Activated CD4-positive, alpha-beta T cell treated with anti-CD3 and anti-CD28 coated beads, Interleukin-2, amount 50 U/mL, for 1 hour (primary cell): Measurements from ENCODE around the gene PBXIP1.
"Not testable (repeated sequence)": the region's sequence is repeated elsewhere in the genome, so short reads cannot be mapped to it uniquely, and the experiment has no call there.

Experiments used
- DNase-seq: peaks from one replicate; pipeline ENCODE4 v3.0.0-alpha.2; 2020

PBXIP1 gene

DNA sequence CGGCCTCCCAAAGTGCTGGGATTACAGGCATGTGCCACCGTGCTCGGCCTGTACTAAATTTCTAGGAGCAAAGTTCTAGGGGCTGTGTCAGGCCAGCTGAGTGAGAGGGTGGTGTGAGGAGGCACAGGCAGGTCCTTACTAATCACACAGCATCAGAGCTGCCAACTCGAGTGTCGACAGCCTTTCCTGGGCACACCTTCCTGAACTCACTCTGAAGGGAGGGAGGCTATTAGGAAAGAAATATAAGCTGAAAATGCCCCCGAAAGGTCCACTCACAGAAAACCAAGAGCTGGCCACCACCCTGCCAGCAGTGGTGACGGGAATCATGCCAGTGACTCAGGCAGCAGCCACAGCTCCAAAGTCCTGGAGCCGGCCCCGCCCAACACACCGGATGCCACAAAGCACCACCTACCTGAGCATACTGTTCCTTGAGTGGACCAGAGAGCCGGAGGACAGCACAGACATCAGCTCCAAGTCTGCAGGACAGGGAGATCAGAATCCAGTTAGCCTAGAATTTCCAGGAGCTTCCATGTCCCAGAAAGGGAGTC, 23.9 kb downstream of the PBXIP1 start:
- DNase-seq: no peak

DNA sequence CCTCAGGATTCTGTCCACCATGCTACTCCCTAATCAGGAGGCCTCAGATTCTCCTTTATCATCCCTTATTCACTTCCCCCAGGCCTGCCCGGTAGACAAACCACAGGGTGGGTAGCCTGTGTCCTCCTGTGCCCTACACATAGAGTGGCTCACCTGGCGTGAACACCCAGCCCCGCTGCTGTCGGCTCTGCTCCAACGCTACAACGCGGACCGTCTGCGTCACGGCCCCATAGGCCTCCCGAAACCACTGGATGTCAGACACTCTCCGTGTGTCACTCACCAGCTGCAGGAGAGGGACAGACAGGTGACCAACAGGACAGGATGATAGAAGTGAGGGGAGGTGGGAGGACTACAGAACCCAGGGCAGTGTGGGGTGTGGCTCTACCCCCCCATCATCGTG, 29.7 kb downstream of the PBXIP1 start:
- no peak for DNase-seq

DNA sequence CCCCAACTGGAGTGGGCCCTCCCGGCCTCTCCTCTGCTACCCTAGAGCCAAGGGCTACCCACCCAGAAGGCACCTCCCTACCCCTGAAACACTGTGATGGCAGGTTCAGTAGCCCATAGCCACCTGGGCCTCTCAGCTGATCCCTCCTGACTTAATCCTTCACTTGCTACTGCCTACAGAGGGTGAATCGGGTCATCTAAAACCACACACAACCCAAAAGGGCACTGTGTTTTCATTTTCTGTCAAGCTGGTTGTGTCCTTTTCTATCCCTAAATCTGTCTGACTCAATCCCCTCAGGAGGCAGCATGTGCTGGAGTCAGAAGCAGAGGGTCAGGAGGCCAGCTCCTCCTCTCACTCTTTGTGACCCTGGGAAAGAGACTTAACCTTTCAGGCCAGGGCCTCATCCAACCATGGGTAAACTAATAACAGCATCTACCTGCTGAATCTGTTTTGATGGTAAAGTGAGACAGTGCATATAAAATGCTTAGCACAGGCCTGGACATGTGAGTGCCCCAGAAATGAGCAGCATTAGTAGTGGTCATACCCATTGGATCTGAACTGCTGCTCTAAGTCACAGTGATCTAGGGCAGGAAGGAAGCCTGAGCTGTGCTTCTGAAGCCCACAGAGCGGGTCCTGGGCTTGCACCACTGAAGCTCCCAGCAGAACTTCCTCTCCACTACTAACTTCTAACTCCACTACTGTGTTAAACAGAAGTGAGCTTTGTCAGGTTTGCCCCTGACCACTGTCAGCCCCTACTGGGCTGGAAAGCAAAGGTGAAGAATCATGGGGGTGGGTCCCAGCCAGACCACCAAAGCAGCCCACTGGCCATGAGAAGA, 30.3 kb downstream of the PBXIP1 start:
- DNase-seq: no peak

DNA sequence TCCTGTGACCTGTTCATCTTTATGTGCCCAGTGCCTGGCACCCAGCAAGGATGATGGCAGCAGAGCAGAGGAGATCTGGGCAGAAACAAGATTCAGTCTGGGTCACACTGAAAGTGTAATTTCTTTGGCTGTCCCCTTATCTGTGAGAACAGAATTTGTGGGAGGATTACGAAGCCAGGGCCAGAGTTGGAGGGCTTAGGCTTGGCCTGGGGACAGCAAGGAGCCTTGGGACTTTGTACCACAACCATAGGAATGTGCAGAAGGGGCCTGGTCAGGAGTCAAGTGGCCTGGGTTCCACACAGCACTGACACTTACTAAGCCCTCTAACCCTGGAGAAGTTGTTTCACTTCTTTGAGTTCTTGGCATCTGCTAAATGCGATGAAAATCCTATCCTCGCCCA, 32.2 kb downstream of the PBXIP1 start:
- no peak for DNase-seq

DNA sequence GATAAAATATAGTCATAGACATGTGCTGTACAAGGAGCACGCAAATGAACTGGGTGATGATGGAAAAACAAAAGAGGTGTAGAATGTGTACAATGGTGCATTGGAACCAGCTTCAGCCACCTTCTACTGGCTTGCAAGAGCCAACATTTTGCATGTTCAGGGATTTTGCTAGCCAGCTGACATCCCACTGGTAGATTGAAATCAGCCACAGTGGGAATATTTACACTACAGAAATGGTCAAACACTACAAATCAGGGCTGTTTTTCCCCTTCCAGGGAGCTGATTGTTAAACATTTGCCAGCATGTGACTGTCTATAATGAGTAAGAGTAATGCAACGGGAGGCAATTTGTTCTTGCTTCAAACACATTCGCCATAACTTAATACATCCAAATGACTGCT, 42.6 kb downstream of the PBXIP1 start:
- DNase-seq: no peak

DNA sequence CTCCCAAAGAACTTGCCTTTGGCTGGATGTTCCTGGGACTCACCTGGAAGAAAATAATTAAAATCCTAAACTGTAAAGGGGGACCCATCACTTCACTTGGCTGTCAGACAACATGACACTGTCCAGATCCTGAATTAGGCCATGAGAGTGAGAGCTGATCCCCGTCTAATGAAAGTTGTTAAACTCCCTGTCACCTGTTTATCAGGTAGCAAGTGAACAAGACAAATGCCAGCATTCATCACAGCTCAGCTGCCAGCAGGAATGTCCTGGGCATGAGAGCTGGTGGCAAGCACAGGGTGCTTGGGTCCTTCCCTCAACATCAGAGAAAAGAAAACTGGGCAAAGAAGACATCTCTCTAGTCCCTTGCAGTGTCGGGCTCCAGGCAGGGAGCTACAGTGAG, 43.1 kb downstream of the PBXIP1 start:
- DNase-seq: no peak

DNA sequence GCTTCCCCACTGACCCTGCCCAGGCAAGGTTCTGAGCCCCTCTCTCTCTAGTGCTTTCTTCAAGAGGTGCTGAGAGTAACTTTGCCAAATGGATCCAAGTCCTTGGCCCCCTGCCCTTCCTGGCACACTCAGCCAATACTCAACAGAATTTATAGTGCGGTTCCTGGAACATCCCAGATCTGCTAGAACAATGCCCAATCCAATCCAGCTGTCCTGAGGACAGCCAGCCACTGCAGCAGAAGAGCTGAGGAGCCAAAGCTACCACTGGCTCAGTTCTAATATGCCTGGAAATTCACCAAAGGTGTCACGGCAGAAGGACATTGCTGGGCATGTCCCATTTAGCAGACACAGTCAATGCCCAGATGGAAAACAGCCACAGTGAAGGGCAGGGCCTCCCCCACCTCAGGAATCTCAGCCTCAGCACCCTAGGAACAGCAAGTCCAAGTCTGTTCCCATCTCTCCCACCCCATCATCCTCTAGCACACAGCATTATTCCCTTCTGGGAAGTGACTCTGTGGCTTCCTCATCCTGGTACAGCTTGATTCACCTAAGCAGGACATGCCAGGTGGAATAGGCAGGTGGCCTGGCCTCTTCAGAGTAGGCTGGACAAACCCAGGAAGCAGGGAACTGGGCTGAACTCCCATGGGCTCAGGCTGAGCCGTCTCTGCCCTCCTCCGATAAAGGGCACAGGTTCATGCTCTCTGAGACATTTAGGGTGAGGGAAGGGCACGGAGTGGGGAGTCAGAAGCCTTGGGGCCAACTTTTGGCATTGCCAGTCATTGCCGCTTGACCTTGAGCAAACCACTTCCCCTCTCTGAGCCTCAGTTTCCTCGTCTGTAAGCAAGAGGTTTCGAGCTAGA, 44.0 kb downstream of the PBXIP1 start:
- DNase-seq: no peak

DNA sequence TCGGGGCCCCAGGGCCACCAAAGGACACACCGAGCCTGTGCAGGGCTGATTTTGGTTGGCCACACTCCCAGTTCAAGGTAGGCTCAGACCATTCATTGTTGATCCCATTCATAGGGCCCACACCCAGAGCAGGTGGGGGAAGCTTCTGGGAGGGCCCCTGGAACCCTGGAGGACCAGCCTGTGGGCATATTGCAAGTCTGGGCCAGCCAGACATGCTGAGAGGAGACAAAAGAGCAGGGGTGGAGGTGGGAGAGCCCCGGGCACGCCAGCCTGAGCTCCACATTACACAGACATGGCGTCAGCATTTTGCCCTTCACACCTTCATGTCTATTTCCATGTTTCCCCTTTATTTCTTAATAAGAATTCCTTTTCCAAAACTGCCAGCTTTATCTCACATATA, 45.0 kb downstream of the PBXIP1 start:
- DNase-seq: no peak

DNA sequence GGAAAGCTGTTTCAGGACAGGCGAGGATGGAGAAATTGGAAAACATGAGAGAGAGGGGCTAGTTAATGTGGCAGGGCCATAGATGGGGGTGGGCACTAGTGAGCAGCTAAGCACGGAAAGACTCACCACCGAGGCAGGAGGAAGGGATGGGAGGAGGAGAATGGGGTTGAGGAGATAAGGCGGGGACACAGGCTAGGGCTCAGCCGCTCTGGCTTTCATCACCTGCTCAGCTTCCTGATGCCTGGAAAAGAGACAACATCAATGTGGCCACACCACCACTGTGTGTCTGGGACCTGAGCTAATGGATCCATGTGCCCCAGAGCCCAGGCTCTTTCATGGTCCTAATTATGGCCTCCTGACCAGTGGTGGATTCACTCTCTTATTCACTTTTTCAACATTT, 47.0 kb downstream of the PBXIP1 start:
- DNase-seq: no peak

DNA sequence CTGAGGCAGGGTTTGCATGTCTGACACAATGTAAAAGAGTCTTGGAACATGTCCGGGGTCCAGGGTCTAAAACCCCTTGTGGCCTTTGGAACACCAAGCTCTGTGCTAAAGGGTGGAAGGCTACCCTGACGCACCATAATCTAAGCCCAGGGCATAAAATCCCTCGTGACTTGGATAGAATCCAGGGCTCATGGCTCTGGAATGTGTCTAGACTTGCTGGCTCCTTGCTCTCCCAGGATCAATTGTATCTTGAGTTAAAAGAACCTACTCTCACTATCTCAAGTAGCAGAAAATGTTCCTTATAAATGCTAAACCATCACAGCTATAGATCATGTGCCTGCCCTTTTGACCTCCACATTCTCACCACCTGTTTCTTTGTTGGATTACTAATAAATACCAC, 47.8 kb downstream of the PBXIP1 start:
- not testable (repeated sequence) for DNase-seq

DNA sequence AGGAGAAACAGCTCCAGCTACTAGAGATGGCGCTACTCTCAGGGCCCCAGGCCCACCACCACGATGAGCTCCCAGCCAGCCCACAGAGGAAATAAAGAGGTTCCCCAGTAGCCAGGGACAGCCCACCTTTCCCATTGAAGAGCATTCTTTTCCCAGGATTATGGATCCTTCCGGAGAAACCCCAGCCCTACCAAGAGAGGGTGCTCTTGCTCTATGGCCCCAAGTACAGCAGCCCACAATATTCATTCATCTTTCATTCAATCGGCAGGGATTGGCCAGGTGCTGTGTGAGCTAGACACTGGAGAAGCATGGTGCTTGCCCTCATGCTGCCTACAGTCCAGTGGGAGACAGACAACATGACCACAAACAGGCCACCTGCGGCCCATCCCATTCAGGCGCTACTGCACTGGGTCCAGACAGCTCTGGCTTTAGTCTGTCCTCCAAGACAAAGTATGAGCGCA, 49.2 kb downstream of the PBXIP1 start:
- DNase-seq: no peak

DNA sequence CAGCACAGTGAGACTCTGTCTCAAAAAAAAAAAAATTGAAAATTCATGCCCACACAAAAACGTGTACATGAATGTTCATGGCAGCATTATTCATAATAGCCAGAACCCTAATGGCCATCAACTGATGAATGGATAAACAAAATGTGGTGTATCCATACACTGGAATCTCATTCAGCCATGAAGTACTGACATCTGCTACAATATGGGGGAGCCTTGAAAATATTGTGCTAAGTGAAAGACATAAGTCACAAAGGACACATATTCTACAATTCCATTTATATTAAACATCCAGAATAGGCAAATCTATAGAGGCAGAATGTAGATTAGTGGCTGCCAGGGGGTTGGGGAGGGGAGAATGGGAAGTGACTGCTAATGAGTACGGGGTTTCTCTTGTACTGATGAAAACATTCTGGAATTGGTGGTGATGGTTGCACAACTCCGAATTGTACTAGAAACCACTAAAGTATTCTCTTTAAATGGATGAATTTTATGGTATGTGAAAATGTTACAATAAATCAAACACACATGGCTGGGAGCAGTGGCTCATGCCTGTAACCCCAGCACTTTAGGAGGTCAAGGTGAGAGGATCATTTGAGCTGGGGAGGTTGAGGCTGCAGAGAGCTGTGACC, 52.8 kb downstream of the PBXIP1 start:
- no peak for DNase-seq

DNA sequence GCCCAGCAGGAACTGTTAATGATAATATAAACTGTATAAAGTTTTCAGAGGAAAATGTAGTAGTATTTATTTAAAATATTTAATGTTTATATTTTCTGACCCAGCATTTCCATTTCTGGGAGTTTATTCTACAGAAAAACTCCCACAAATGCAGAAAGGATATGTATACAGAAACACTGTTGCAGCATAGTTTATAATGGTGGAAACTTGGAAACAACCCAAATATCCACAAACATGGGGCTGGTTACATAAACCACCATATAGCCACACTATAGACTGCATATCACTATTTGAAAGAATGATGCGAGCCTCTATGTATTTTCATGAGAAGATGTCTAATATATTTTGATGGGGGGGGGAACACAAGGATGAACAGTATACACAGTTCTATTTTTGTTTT, 54.3 kb downstream of the PBXIP1 start:
- DNase-seq: no peak

DNA sequence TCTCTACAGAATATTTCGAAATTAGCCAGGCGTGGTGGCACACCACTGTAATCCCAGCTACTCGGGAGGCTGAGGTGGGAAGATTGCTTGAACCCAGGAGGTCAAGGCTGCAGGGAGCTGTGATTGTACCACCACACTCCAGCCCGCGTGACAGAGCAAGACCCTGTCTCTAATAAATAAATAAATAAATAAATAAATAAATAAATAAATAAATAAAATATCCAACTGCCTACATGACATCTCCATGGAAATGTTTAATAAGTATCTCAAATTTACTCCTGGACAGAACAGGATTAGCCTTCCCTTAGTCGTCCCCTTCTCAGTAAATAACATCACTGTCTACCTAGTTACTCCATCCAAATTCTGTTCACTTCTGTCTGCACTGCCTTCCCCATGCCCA, 56.9 kb downstream of the PBXIP1 start:
- no peak for DNase-seq

DNA sequence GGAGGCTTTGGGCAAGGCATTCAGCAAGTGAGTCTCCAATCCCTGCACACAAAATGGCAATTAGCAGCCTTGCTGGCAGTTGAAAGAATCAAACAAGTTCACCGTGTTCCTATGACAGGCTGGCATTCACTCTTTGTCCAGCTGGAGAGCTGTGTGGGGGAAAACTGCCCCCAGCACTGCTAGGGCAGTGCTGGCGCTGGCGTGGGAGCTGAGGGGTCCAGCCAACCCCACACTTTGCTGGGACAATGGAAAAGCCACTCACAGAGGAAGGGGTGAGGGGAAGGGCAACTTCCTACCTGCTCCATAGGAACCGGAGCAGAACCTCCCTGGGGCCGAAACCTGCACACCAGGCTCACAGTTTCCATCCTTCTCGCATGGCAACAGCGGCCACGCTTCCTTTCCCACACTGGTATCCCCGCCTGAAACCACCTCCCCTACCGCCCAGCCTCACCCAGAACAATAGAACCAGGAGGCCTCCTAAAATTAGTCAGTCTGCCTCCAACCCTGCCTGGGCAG, 59.1 kb downstream of the PBXIP1 start:
- DNase-seq: no peak

DNA sequence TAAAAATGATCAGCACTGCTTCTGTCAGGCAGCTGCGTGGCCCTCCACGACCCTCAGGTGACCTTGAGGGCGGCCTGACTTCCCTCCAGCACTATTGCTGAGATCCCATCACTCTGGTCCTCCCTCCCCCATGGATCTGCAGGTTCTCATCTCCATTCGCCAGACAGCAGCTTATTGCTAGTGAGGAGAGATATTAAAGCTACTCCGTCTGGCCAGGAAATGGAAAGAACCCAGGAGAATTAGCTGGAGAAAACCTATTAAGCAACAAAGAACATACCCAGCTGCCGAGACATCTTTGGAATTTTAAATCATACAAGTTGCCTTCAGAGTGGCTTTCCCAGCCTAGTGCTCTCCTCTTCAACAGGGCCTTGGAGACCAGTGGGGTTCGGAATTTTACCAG, 60.1 kb downstream of the PBXIP1 start:
- DNase-seq: no peak
